ENCODE data around the gene MAP3K7.
A peak's percentile ranks its signal among the peaks of the same experiment; 100 is the strongest.
"Not testable (repeated sequence)": the region's sequence is repeated elsewhere in the genome, so short reads cannot be mapped to it uniquely, and the experiment has no call there.

The MAP3K7 gene

DNA sequence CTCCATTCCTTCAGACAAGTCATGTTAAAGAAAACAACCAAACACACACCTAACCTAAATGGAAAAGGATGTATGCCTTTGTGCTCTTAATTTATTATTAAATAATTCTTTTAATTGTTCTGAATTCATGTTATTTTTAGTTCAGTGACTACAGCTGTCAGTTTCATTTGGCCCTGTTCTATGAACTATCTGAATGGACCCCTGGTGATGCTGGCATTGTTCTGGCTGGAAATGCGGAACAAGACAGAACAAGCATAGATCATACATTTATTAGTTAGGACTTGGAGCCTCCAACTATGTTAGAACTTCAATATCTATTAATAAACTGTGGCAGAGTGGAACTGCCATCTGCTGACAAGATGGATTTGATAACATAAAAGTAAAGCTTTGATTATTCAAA lies 5.7 kb downstream of the MAP3K7 start:
- H3K27ac ChIP-seq (ENCODE audit: insufficient read depth, low read length, poor library complexity, severe bottlenecking), result no peak overlapping the region
- no peak overlapping the region for H3K4me3 ChIP-seq (ENCODE audit: insufficient read depth, low read depth, low read length, poor library complexity, severe bottlenecking)
- no peaks in the 10 kb centered on the region for H3K36me3 ChIP-seq (ENCODE audit: control insufficient read depth, insufficient read depth, low read length)
- H3K27me3 ChIP-seq (replicated peaks; ENCODE audit: control insufficient read depth, insufficient read depth, low read length, poor library complexity, severe bottlenecking), result no peaks in the 10 kb centered on the region
- H3K4me1 ChIP-seq (ENCODE audit: control insufficient read depth, insufficient read depth, low read length, poor library complexity, severe bottlenecking), result peaks cover 8% of the 10 kb centered on the region
- DNase-seq, result no peak
- no peaks in the 10 kb centered on the region for H3K9me3 ChIP-seq (ENCODE audit: control insufficient read depth, low read length)

DNA sequence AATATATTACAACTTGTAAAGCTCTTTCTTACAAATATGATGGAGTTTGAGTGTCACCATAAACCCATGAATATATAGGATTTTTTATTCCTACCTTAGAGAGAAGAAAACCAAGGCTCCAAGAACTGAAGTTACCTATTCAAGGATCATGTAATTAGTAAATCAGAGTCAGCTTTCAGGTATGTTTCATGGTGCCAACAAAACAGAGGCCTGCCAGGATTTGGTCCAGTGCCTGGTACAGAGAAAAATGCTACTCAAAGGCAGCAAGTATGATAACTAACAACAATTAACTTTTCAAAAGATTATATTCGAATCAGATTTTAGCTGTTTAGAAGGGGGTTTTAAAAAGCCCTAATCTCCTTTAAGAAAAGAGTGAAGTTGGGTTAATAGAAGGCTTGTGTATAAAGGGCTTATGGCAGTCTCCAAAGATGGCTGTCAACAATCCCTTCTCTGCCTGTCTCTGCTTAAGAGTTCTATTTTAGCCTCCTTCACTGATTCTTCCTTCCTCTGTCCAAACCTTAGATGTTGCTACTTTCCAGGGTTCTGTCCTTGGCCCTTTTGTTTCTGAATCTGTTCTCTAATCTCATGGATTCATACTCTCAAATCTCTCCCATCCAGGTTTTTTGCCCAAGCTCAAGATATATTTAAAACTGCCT lies 7.8 kb downstream of the MAP3K7 start:
- H3K27me3 ChIP-seq (replicated peaks; ENCODE audit: control insufficient read depth, insufficient read depth, low read length, poor library complexity, severe bottlenecking), result no peaks in the 10 kb centered on the region
- H3K4me1 ChIP-seq (ENCODE audit: control insufficient read depth, insufficient read depth, low read length, poor library complexity, severe bottlenecking), result no peaks in the 10 kb centered on the region
- no peak overlapping the region for H3K4me3 ChIP-seq (ENCODE audit: insufficient read depth, low read depth, low read length, poor library complexity, severe bottlenecking)
- DNase-seq, result no peak
- no peaks in the 10 kb centered on the region for H3K36me3 ChIP-seq (ENCODE audit: control insufficient read depth, insufficient read depth, low read length)
- H3K9me3 ChIP-seq (ENCODE audit: control insufficient read depth, low read length), result no peaks in the 10 kb centered on the region
- H3K27ac ChIP-seq (ENCODE audit: insufficient read depth, low read length, poor library complexity, severe bottlenecking), result no peak overlapping the region

DNA sequence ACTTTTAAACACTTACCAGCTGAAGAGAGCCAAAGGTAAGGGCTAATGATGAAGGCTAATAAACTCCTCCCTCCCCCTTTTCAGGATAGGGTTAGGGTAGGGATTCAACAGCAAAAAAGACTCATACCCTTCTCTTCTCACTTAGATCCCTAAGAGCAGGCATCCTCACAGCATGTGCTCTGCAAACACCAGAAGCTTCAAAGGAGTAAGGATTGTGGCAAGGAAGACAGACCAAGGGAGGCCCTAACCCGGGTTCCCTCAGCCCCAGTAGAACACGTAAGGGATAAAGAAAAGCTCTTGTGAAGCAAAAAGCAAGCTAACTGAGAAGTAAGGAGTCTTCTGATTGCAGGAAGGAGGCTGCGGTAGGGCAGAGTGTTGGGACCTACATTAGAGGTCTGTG lies 11.6 kb downstream of the MAP3K7 start:
- no peak for DNase-seq
- no peaks in the 10 kb centered on the region for H3K4me1 ChIP-seq (ENCODE audit: control insufficient read depth, insufficient read depth, low read length, poor library complexity, severe bottlenecking)
- no peaks in the 10 kb centered on the region for H3K36me3 ChIP-seq (ENCODE audit: control insufficient read depth, insufficient read depth, low read length)
- H3K27me3 ChIP-seq (replicated peaks; ENCODE audit: control insufficient read depth, insufficient read depth, low read length, poor library complexity, severe bottlenecking), result no peaks in the 10 kb centered on the region
- H3K9me3 ChIP-seq (ENCODE audit: control insufficient read depth, low read length), result no peaks in the 10 kb centered on the region
- no peak overlapping the region for H3K4me3 ChIP-seq (ENCODE audit: insufficient read depth, low read depth, low read length, poor library complexity, severe bottlenecking)
- H3K27ac ChIP-seq (ENCODE audit: insufficient read depth, low read length, poor library complexity, severe bottlenecking), result no peak overlapping the region

DNA sequence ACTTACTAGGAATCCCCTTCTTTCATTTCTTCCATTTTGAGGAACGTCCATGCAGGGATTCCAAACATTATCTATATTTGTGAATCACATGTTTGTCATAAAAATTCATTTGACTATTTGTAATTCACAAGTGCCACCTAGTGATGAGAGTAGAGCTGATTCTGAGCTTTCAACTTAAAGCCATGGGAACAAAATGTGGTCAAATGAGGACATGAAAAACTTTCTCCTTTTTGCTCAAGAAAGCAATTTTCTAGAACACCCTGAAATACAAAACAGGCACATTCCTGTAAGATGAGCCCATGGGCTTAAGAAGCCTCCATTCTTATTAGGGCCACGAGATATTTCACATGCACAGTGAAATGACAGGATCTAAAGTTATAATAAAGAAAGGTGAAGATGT lies 12.3 kb downstream of the MAP3K7 start:
- Histone ChIP-seq H3K9me3 (ENCODE audit: control insufficient read depth, low read length) (no peaks in the 10 kb centered on the region), H3K36me3 (ENCODE audit: control insufficient read depth, insufficient read depth, low read length) (no peaks in the 10 kb centered on the region), H3K27ac (ENCODE audit: insufficient read depth, low read length, poor library complexity, severe bottlenecking) (no peak overlapping the region), H3K4me3 (ENCODE audit: insufficient read depth, low read depth, low read length, poor library complexity, severe bottlenecking) (no peak overlapping the region), H3K27me3 (replicated peaks; ENCODE audit: control insufficient read depth, insufficient read depth, low read length, poor library complexity, severe bottlenecking) (no peaks in the 10 kb centered on the region), H3K4me1 (ENCODE audit: control insufficient read depth, insufficient read depth, low read length, poor library complexity, severe bottlenecking) (no peaks in the 10 kb centered on the region)
- DNase-seq, result no peak

DNA sequence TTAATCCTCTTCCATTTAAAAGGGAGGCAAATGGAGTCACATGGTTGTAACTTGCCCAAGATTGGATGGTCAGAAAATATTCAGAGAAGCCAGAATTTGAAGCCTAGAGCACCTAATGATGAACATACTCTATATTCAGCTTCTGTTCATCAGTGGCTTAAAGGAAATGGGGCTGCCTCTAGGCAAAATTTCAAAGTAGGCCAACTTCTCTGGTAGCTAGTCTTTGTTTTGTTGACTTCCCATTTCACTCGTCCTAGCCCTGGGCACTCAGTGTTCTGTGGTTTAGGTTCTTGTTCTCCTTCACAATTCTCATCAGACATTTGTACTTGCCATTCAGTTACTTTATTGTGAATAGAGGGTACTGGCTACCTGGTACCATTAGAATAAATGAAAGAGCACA lies 13.2 kb downstream of the MAP3K7 start:
- H3K9me3 ChIP-seq (ENCODE audit: control insufficient read depth, low read length), result no peaks in the 10 kb centered on the region
- no peaks in the 10 kb centered on the region for H3K36me3 ChIP-seq (ENCODE audit: control insufficient read depth, insufficient read depth, low read length)
- no peaks in the 10 kb centered on the region for H3K27me3 ChIP-seq (replicated peaks; ENCODE audit: control insufficient read depth, insufficient read depth, low read length, poor library complexity, severe bottlenecking)
- no peak overlapping the region for H3K27ac ChIP-seq (ENCODE audit: insufficient read depth, low read length, poor library complexity, severe bottlenecking)
- H3K4me1 ChIP-seq (ENCODE audit: control insufficient read depth, insufficient read depth, low read length, poor library complexity, severe bottlenecking), result no peaks in the 10 kb centered on the region
- H3K4me3 ChIP-seq (ENCODE audit: insufficient read depth, low read depth, low read length, poor library complexity, severe bottlenecking), result no peak overlapping the region
- DNase-seq, result no peak

DNA sequence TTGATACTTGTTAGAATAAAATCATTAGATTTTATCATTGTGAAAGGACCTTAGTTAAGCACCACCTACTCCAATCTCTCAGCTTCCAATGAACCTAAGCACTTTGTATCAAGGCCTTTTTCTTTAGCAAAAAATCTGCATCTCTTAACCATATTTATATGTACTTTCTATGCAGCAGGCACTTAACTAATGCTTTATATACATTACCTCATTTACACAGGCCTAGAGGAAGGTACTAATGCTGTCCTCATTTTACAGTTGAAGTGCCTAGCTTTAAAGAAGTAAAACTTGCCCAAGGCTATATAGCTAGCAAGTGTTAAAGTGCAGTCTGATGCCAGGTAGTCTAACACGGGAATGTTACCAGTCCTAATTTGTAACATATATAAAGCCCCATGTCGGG lies 14.0 kb downstream of the MAP3K7 start:
- no peaks in the 10 kb centered on the region for H3K36me3 ChIP-seq (ENCODE audit: control insufficient read depth, insufficient read depth, low read length)
- DNase-seq, result no peak
- H3K9me3 ChIP-seq (ENCODE audit: control insufficient read depth, low read length), result no peaks in the 10 kb centered on the region
- no peak overlapping the region for H3K4me3 ChIP-seq (ENCODE audit: insufficient read depth, low read depth, low read length, poor library complexity, severe bottlenecking)
- H3K27me3 ChIP-seq (replicated peaks; ENCODE audit: control insufficient read depth, insufficient read depth, low read length, poor library complexity, severe bottlenecking), result no peaks in the 10 kb centered on the region
- H3K4me1 ChIP-seq (ENCODE audit: control insufficient read depth, insufficient read depth, low read length, poor library complexity, severe bottlenecking), result no peaks in the 10 kb centered on the region
- no peak overlapping the region for H3K27ac ChIP-seq (ENCODE audit: insufficient read depth, low read length, poor library complexity, severe bottlenecking)

DNA sequence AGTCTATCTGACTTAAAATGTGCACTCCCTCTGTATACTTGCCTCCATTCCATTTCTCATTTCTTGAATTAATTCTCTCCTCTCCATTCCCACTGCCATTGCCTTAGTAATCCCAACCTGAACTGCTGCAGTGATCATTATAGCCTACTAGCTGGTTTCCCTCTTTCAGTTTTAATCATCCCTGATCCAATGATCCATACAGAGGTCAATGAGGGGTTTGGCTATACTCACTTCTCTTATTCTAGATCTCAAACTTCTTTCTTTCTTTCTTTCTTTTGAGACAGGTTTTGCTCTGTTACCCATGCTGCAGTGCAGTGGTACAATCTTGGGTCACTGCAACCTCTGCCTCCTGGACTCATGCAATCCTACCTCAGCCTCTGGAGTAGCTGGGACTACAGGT lies 17.6 kb downstream of the MAP3K7 start:
- H3K9me3 ChIP-seq (ENCODE audit: control insufficient read depth, low read length), result no peaks in the 10 kb centered on the region
- DNase-seq, result no peak
- no peak overlapping the region for H3K4me3 ChIP-seq (ENCODE audit: insufficient read depth, low read depth, low read length, poor library complexity, severe bottlenecking)
- no peaks in the 10 kb centered on the region for H3K4me1 ChIP-seq (ENCODE audit: control insufficient read depth, insufficient read depth, low read length, poor library complexity, severe bottlenecking)
- no peaks in the 10 kb centered on the region for H3K27me3 ChIP-seq (replicated peaks; ENCODE audit: control insufficient read depth, insufficient read depth, low read length, poor library complexity, severe bottlenecking)
- no peak overlapping the region for H3K27ac ChIP-seq (ENCODE audit: insufficient read depth, low read length, poor library complexity, severe bottlenecking)
- no peaks in the 10 kb centered on the region for H3K36me3 ChIP-seq (ENCODE audit: control insufficient read depth, insufficient read depth, low read length)

DNA sequence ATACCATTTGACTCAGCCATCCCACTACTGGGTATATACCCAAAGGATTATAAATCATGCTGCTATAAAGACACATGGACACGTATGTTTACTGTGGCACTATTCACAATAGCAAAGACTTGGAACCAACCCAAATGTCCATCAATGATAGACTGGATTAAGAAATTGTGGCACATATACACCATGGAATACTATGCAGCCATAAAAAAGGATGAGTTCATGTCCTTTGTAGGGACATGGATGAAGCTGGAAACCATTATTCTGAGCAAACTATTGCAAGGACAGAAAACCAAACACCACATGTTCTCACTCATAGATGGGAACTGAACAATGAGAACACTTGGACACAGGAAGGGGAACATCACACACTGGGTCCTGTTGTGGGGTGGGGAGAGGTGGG lies 19.2 kb downstream of the MAP3K7 start:
- not testable (repeated sequence) for H3K27me3 ChIP-seq (replicated peaks; ENCODE audit: control insufficient read depth, insufficient read depth, low read length, poor library complexity, severe bottlenecking); DNase-seq; H3K4me3 ChIP-seq (ENCODE audit: insufficient read depth, low read depth, low read length, poor library complexity, severe bottlenecking); H3K36me3 ChIP-seq (ENCODE audit: control insufficient read depth, insufficient read depth, low read length); H3K27ac ChIP-seq (ENCODE audit: insufficient read depth, low read length, poor library complexity, severe bottlenecking); H3K4me1 ChIP-seq (ENCODE audit: control insufficient read depth, insufficient read depth, low read length, poor library complexity, severe bottlenecking); H3K9me3 ChIP-seq (ENCODE audit: control insufficient read depth, low read length)

DNA sequence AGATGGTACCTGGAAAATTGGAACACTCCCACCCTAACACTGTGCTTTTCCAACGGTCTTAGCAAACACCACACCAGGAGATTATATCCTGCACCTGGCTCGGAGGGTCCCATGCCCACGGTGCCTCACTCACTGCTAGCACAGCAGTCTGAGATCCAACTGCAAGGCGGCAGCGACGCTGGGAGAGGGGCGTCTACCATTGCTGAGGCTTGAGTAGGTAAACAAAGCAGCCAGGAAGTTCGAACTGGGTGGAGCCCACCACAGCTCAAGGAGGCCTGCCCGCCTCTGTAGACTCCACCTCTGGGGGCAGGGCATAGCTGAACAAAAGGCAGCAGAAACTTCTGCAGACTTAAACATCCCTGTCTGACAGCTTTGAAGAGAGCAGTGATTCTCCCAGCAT lies 24.5 kb downstream of the MAP3K7 start:
- H3K27ac ChIP-seq (ENCODE audit: insufficient read depth, low read length, poor library complexity, severe bottlenecking); H3K4me3 ChIP-seq (ENCODE audit: insufficient read depth, low read depth, low read length, poor library complexity, severe bottlenecking); H3K27me3 ChIP-seq (replicated peaks; ENCODE audit: control insufficient read depth, insufficient read depth, low read length, poor library complexity, severe bottlenecking); H3K9me3 ChIP-seq (ENCODE audit: control insufficient read depth, low read length); H3K4me1 ChIP-seq (ENCODE audit: control insufficient read depth, insufficient read depth, low read length, poor library complexity, severe bottlenecking): not testable (repeated sequence)
- peak in 1 of 3 donors; percentile 2 for DNase-seq
- H3K36me3 ChIP-seq (ENCODE audit: control insufficient read depth, insufficient read depth, low read length), result peaks cover 12% of the 10 kb centered on the region

DNA sequence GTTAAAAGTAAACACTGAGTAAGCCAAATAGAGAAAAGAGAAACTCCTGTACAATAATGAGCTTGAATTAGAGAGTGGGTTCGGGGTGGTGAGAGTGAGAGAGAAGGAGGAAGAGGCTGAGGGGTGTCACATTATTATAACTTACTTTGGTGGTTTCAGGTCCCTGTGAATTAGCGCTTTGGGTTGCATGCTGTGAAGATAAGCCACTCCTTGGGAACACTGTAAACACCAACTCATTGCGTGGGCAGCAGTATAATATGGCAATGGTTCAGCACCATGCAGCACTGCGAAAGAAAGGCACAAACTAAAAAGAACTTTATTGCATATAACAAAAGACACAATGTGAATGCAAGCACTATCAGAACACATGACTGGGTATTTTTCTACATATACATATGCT lies 26.9 kb downstream of the MAP3K7 start:
- no peak for DNase-seq
- no peaks in the 10 kb centered on the region for H3K27me3 ChIP-seq (replicated peaks; ENCODE audit: control insufficient read depth, insufficient read depth, low read length, poor library complexity, severe bottlenecking)

More for the DNA sequence above, 26.9 kb downstream of the MAP3K7 start:
- Histone ChIP-seq H3K9me3 (ENCODE audit: control insufficient read depth, low read length) (no peaks in the 10 kb centered on the region), H3K27ac (ENCODE audit: insufficient read depth, low read length, poor library complexity, severe bottlenecking) (no peak overlapping the region), H3K4me1 (ENCODE audit: control insufficient read depth, insufficient read depth, low read length, poor library complexity, severe bottlenecking) (no peaks in the 10 kb centered on the region), H3K36me3 (ENCODE audit: control insufficient read depth, insufficient read depth, low read length) (peaks cover 27% of the 10 kb centered on the region), H3K4me3 (ENCODE audit: insufficient read depth, low read depth, low read length, poor library complexity, severe bottlenecking) (no peak overlapping the region)
